NCI-H510A treated with DMSO at 0.1 percent for 48 hours (cell line): ENCODE results near the gene AP3M1.
A peak's percentile ranks its signal among the peaks of the same experiment; 100 is the strongest.

Experiments
- DNase-seq: peaks from one replicate; lab custom pipeline; 2025; lab: John Stamatoyannopoulos, UW

Gene AP3M1

GRCh38 chr10:74114041-74114448, 36.6 kb downstream of the AP3M1 start:
- DNase-seq = no peak

- DNase-seq = no peak
These were observed 37.1 kb downstream of the AP3M1 start for GRCh38 chr10:74113546-74113945.

GRCh38 chr10:74111799-74112198, 38.8 kb downstream of the AP3M1 start:
- no peak for DNase-seq

- DNase-seq = no peak
These were observed 40.5 kb downstream of the AP3M1 start for GRCh38 chr10:74110120-74110519.

- DNase-seq = no peak
These were observed 41.2 kb downstream of the AP3M1 start for GRCh38 chr10:74109452-74109851.

- DNase-seq = no peak
These were observed 43.2 kb downstream of the AP3M1 start for GRCh38 chr10:74107391-74107790.

GRCh38 chr10:74104996-74105395, 45.6 kb downstream of the AP3M1 start:
- no peak for DNase-seq

- no peak for DNase-seq
These were observed 46.1 kb downstream of the AP3M1 start for GRCh38 chr10:74104480-74104879.

- peak; percentile 9 for DNase-seq
These were observed 46.9 kb downstream of the AP3M1 start for GRCh38 chr10:74103560-74104258.

GRCh38 chr10:74099836-74100235, 50.8 kb downstream of the AP3M1 start:
- no peak for DNase-seq

- DNase-seq = no peak
These were observed 51.2 kb downstream of the AP3M1 start for GRCh38 chr10:74099420-74099819.

- no peak for DNase-seq
These were observed 52.9 kb downstream of the AP3M1 start for GRCh38 chr10:74097776-74098175.

- no peak for DNase-seq
These were observed 53.9 kb downstream of the AP3M1 start for GRCh38 chr10:74096777-74097176.

- no peak for DNase-seq
These were observed 56.4 kb downstream of the AP3M1 start for GRCh38 chr10:74094231-74094630.

GRCh38 chr10:74093530-74094164, 57.0 kb downstream of the AP3M1 start:
- DNase-seq = no peak

- no peak for DNase-seq
These were observed 58.3 kb downstream of the AP3M1 start for GRCh38 chr10:74092372-74092771.

- no peak for DNase-seq
These were observed 61.9 kb downstream of the AP3M1 start for GRCh38 chr10:74088722-74089121.

- no peak for DNase-seq
These were observed 64.3 kb downstream of the AP3M1 start for GRCh38 chr10:74086317-74086716.

GRCh38 chr10:74084955-74085354, 65.7 kb downstream of the AP3M1 start:
- DNase-seq = no peak

- DNase-seq = no peak
These were observed 67.3 kb downstream of the AP3M1 start for GRCh38 chr10:74083304-74083703.

- no peak for DNase-seq
These were observed 68.5 kb downstream of the AP3M1 start for GRCh38 chr10:74081941-74082718.

GRCh38 chr10:74081192-74081803, 69.3 kb downstream of the AP3M1 start:
- peak; percentile 72 for DNase-seq
